NCI-H748 treated with DMSO at 0.1 percent for 48 hours (cell line): ENCODE data around the gene MRPL28.
"Not testable (repeated sequence)": the region's sequence is repeated elsewhere in the genome, so short reads cannot be mapped to it uniquely, and the experiment has no call there.

Source experiments
- DNase-seq: peaks from one replicate; lab custom pipeline; 2025; lab: John Stamatoyannopoulos, UW

MRPL28 gene

DNA sequence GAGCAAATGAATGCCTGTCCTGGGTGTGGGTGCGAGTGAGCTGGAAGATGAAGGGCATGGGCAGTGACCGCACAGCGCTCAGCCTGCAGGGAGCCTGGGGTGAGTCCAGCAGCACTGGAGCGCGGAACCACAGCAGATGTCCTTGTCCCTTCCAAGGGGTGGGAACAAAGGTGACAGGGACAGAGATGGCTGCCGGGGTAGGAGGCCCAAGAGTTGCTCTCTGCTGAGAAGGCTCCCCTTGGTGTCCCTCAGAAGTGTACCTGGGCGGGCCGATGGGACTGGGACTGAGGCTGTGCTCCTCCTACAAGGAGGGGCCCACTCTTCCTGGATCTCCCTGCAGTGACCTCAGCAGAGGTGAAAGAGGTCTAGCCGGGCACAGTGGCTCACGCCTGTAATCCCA, 19.0 kb upstream of the MRPL28 start:
- DNase-seq, result no peak

DNA sequence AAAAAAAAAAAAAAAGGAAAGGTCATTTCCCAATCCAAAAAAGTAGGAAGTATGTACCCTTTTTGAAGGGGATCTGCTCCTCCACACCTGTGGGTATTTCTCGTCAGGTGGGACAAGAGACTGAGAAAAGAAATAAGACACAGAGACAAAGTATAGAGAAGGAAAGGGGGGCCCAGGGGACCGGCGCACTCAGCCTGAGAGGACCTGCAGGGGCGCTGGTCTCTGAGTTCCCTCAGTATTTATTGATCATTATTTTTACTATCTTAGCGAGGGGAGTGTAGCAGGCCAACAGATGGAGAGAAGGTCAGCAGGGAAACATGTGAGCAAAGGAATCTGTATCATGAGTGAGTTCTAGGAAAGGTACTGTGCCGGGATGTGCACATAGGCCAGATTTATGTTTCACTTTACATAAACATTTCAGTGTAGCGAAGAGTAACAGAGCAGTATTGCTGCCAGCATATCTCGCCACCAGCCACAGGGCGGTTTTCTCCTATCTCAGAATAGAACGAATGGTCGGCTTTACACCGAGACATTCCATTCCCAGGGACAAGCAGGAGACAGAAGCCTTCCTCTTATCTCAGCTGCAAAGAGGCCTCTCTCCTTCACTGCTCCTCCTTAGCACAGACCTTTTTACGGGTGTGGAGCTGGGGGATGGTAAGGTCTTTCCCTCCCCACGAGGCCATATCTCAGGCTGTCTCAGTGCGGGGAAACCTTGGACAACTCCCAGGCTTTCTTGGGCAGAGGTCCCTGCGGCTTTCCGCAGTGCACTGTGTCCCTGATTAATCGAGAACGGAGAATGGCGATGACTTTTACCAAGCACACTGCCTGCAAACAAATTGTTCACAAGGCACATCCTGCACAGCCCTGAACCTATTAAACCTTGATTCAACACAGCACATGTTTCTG, 17.7 kb upstream of the MRPL28 start:
- not testable (repeated sequence) for DNase-seq

DNA sequence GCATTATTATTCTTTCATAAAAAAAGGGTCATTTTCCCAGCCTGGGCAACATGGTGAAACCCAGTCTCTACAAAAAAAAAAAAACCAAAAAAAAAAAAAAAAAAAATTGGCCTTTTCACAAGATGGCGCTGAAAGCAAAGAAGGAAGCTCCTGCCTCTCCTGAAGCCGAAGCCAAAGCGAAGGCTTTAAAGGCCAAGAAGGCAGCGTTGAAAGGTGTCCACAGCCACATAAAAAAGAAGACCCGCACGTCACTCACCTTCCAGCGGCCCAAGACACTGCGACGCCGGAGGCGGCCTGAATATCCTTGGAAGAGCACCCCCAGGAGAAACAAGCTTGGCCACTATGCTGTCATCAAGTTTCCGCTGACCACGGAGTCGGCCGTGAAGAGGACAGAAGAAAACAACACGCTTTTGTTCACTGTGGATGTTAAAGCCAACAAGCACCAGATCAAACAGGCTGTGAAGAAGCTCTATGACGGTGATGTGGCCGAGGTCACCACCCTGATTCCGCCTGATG, 16.4 kb upstream of the MRPL28 start:
- no peak for DNase-seq

DNA sequence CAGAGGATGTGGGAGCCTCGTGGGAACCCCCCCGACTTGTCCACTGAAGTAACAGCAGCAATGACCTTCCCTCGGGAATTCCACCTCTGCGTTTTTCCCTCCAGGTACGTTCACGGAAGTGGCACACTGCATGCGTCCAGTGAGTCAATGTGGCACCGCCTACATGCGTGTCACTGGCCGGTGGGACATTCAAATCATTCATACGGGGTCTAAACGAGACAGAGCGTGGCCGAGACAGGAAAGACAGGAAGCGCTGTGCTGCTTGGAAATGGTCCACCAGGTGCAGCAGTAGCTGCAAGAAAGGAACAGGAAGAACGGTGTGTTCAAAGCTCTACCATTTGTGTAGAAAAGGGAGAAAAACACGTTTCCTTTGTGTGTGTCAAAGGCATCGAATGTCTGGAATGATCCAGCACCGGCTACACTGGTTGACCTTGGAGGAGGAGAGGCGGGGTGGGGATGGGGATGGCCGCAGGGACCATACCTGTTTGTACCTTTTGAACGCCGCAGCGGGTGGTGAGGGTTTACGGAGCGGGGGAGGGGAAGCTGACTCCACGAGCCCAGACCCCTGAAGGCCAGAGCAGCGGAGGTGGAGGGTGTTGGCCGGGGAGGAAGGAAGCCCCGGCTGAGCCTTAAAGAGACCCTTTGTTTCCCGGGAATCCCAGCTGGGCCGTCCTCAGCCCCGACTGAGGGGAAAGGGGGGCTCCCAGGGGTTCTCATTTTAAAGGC, 13.2 kb upstream of the MRPL28 start:
- DNase-seq, result peak; percentile 6

DNA sequence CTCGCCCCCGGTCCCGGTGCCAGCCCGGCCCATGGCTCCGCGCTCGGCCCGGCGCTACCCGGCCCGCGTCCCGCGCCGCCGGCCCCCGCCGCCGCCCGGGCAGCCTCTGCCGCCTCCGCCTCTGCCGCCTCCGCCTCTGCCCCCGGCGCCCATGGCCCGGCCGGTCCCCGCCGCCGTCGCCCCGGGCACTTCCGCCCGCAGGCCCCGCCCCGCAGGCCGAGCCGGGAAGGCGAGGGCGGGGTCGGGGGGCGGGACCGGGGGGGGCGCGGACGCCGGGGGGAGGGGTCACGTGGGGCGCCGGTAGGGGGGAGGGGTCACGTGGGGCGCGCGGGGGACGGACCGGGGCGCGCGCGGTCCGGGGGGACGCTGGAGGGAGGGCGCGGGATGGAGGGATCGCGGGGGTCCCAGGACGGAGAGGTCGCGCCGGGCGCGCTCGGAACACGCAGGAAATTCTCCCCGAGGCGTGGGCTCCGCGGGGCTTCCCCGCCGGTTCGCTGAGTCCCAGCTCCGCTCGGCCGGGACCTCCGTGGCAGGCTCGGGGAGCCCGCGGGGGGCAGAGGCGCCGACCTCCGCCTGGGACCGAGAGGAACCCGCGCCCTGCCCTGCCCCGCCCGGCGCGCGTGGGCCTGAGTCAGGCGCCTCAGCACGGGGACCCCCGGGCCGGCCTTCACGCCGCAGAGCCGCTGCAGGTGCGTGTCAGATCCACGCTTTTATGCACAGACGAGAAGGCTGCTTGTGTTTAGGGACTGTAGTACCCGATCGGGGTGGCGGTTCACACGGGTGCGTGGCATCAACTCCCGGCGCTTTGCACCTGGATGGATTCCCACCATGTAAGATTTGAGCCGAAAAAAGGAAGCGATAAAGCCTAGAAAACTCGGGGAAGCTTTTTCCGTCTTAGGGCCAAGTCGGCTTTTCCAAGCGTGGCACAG, 11.7 kb upstream of the MRPL28 start, which contains the start of gene PGAP6:
Gene PGAP6, minus strand, starts transcription at position 190 of the 929 bp plus-strand sequence. Its CDS starts 157 bp downstream, at position 33.
- peak; percentile 2 for DNase-seq

DNA sequence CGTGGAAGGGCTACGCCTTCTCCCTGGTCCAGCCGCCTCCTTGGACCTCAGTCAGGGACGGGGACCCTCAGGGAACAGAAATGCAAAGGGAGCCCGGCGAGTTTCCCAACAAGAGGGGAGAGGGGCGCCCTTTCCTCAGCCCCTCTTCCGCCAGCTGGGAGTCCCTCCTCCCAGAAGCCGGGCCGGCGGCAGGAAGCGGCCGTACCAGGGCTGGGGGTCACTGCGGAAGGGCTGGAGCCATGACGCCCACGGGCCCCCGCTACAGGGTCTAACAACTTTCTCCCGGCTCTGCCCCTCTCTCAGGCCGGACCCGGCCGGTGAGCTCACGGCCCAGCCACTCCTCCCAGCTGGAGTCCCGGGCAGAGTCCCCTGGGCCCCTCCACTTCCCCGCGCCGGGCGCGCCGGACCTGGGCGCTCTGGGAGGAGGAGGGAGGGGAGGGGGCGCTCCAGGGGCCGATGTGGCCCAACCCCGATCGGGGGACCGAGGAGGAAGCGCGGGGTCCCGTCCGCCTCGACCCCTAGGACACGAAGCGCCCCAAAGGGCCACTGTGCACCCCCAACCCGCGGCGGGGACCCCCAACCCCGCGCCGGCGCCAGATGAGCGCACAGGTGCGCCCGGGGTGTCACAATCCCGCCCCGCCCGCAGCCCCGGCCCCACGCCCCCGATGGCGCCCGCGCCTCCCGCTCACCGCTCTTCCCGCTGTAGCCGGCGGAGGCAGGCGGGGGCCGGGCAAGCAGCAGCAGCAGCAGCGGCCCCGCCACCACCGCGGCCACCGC, 10.9 kb upstream of the MRPL28 start:
- no peak for DNase-seq

DNA sequence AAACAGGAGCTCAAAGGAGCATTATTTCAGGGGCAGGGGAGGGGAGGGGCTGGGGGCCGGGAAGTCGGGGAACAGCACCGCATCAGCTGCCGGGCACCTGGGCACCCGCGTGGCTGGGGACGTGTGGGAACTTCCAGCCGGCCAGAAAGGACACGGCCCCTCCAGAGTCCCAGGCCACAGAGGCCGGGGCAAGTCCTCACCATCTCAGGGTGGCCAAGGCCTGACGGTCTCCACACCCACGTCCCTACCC, 10.3 kb upstream of the MRPL28 start:
- DNase-seq, result no peak

DNA sequence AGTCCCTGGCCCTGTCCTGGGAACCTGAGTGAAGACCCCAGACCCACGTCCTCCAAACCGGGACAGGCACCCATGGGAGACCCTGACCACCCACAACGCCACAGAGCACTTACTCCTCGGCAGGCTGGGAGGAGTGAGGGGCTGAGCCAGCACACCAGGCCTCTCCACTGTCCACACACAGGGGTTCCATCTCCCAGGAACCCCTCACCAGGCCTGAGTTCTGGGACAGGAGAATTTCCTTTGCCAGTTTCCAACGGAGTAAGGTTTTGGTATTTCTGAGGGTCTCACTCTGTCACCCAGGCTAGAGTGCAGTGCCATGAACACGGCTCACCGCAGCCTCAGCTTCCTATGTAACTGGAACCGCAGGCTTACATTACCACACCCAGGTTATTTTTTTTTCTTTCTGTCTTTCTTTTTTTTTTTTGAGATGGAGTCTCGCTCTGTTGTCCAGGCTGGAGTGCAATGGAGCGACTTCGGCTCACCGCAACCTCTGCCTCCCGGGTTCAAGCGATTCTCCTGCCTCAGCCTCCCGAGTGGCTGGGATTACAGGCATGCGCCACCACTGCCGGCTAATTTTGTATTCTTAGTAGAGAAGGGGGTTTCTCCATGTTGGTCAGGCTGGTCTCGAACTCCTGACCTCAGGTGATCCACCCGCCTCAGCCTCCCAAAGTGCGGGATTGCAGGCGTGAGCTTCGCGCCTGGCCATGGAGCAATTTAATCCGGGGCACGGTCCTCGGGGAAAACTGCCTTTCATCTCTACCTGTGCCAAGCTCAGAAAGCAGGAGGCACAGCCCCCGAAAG, 9.8 kb upstream of the MRPL28 start:
- DNase-seq, result no peak

DNA sequence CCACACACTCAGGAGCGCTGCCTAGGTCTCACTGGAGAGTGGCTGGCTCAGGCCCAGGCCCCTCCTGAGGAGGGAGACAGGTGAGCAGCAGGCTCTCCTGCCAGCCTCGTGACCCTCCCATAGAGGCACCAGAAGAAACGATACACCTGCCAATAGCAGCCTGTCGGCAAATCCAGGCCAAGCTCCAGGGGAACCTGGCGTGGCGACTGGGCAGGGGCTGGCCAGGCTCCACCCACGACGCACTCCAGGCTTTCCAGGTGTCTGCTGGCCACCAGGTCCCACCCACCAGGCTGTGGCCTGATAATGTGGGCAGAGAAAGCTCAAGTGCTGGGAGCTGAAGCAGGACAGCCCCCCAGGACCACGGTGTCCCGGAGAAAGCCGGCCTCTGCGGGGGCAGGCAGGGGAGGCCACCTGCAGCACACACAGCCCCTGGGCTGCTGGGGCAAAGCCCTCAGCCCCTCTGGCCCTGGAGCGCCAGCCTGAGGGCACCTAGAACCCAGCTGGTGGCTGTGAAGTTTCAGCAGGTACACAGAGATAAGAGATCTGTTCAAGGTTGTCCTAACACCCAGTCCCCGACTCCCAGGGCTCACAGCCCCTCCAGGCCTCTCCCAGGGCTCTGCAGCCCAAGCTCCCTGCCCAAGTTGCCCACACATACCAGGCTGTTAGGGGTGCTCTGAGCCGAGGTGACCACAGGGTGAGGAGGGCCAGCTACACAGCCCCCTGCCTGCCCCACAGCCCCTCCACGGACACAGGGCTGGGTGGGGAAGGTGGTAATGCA, 9.0 kb upstream of the MRPL28 start:
- DNase-seq, result peak; percentile 16

DNA sequence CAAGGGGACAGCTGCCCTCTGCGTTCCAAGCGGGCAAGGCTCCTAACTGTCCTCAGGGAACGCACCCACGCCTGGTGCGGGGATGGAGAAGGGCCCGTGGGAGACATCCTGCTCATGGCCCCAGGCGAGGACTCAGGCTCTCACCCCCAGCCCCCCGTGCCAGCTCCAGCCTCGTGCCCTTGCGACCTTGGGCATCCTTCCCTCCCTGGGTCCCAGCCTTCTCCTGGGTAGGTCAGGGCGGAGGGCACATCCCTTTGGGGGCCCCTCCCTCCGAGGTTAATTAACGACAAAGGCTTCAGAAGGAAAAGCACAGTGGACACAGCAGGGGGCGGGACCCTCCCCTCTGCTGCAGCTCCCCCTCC, 8.5 kb upstream of the MRPL28 start:
- no peak for DNase-seq

DNA sequence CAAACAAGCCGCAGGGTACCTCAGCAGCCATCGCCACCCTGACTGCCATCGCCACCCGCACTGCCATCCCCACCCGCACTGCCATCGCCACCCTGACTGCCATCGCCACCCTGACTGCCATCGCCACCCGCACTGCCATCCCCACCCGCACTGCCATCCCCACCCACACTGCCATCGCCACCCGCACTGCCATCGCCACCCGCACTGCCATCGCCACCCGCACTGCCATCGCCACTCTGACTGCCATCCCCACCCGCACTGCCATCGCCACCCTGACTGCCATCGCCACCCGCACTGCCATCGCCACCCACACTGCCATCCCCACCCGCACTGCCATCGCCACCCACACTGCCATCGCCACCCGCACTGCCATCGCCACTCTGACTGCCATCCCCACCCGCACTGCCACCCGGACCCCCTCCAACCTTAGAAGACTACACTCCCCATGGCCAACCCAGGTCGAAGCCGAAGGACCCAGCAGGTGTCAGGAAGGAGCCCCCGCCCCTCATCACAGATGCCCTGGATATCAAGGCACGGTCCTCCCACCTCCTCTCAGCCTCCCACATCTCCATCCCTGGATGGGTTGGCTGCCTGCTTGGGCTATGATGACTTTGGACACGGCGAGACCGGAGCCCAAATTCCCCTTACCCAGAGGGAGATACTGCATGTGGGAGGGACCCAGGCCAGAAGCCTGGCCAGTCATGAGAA, 7.9 kb upstream of the MRPL28 start:
- DNase-seq, result not testable (repeated sequence)

DNA sequence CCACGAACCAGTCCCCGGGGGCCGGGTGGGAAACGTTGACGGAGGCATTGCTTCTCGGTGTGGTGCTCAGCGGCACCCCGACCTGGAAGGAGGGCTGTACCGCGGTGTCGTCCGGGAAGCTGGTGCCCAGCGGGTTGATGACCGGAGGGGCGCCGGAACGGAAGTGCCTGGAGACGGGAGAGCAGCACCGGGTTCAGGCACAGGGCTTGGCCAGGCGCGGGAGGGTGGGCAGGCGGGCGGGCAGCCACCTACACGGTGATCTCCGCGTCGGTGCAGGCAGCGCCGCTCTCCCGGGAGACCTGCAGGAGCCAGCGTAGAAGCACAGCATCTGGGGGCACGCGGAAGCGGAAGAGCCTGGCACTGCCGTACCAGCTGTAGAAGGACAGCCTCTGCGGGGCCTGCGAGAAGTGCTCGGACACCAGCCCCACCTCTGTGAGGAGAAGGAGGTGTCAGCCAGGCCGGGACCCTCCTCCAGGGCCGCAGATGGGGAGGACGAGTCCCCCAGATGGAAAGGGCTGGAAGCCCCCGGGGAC, 7.1 kb upstream of the MRPL28 start:
- DNase-seq, result no peak

DNA sequence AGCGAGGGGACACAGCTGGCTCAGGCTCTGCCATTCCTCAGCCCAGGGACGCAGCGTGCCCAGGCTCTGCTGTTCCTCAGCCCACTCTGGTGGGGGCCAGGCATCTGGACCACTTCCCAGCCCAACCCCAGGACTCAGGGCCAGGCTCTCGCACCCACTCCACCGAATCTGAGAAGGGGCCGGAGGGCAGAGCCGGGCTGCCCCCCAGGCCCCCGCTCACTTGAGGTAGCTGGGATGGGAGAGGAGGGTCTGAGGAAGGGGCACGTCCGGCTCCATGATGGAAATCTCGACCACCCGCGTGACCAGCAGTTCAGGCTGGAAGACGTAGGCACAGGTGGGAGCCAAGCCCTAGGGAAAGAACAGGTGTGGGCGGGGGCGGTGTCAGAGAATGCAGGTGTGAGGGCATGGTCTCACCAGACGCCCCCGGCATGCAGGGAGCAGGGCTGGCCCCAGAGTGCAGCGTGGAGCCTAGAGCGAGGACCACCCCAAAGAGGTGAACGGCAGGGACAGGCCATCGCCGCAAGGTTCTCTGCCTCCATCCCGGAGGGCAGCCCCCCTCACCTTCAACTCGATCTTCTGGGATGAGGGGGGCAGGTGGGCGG, 6.6 kb upstream of the MRPL28 start:
- DNase-seq, result no peak

DNA sequence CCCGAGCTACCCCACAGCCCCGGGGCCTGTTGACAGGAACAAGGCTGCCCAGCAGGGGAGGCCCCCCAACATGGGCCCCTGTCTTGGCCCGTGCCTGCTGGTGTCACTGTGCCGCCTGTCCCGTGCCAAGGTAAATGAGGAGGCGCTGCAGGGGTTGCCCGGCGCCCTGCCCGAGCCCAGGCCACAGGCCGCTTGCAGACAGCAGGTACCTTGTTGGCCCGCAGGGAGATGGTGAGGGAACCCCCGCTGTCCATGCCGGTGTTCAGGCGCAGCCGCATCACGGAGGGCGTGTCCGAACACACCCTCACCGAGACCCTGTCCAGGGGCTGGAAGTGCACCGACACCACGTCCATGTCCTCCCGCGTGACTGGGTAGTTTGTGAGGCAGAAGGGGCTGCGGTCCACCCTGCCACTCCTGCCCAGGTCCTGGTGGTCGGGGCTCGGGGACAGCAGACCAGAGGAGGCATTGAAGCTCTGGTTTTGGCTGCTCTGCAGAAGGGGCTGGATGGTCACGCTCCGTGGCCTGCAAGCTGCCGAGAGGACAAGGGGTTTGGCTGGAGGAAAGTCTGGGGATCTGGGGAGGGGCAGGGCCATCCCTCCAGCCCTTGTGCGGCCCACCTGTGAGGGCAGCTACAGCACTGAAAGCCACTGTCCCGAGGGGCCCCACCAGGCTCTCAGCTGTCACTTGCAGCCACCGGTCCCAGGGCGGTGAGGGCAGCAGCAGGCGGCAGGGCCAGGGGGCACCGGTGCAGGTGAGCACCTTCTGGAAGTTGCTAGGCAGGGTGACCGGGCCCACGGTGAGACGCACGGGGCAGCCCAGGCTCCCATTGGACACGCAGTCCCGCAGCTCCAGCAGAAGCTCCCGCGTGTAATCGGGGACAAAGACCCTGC, 5.8 kb upstream of the MRPL28 start:
- no peak for DNase-seq

DNA sequence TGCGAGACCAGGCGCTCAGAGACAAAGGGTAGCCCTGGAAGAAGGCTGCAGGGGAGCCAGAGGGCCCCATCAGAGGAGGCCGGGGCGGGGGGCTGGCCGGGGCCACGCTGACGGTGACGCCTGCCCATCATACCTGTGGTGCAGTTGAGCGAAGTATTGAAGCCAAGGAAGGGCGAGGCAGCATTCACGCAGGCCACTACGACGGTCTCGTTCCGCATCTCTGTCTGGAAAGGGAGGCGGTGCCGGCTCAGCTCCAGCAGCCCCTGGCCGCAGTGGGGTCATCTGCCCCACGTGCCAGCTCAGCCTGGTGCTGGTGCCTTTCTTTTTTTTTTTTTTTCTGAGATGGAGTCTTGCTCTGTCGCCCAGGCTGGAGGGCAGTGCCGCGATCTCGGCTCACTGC, 4.9 kb upstream of the MRPL28 start:
- no peak for DNase-seq

DNA sequence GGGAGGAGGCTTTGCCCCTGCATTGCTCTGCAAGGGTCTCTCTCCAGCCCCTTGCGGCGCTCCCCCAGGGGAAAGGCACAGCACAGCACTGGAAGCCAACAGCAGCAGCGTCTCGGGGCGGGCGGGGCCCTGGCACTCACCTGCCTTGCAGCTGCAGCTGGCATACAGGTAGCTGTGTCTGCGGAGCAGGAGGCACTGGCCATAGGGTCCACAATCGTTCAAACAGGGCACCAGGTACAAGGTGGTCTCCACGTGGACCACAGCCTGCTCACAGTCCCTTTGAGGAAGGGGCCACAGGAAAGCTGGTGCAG, 4.2 kb upstream of the MRPL28 start:
- no peak for DNase-seq

DNA sequence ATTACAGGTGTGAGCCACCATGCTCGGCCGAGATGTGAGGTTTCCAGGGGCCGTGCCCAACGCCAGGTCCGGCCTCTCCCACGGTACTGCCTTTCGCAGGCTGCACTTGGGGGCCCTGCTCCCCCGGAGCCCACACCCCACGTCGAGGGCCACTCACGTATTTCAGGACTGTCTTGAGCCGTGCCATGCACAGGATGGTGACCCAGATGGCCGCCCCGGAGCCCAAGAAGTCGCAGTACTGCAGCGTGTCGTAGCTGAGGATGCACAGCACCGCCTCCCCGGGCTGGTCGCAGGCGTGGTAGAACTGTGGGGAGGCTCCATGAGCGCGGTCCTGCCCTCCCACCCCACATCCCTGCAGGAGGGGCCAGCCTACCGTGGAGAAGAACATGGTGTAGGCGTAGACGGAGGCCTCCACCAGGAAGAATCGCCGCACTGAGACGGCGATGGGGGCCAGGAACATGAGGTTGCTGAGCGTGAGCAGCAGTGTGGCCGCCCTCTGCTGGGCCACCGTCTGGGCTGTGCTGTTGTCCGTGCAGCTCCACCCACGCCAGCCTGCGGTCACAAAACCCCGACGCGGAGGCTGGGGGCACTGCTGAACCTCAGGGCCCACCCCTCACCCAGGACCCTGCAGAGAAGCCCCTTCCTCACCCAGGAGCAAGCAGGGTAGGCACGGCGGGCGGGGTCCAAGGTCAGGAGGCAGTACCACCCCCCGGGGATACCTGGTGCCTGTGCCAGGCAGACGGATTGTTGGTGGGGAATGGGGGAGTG, 3.7 kb upstream of the MRPL28 start:
- no peak for DNase-seq
